Measurements from ENCODE around the gene MMS22L.

DNA sequence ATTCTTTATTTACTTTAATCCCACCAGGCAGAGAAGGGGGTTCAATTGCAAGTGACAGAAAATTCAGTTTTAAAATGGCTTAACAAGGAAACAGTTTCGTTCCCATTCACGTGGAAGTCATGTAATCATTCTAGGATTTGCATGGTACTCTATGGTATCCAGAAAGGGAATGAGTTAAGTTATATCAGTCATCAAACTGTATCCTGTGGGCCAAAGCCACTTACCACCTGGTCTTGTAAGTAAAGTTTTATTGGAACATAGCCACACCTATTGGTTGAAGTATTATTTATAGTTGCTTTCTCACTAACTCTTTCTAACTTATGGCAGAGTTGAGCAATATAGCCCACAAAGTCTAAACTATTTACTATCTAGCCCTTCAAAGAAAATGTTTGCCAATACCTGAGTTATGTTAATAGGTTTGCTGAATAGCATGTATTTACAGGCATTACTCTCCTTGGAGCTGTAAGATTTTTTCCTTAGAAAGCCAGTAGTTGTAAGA is 10.2 kb upstream of the MMS22L start:
- TF ChIP-seq, protein P1, sequence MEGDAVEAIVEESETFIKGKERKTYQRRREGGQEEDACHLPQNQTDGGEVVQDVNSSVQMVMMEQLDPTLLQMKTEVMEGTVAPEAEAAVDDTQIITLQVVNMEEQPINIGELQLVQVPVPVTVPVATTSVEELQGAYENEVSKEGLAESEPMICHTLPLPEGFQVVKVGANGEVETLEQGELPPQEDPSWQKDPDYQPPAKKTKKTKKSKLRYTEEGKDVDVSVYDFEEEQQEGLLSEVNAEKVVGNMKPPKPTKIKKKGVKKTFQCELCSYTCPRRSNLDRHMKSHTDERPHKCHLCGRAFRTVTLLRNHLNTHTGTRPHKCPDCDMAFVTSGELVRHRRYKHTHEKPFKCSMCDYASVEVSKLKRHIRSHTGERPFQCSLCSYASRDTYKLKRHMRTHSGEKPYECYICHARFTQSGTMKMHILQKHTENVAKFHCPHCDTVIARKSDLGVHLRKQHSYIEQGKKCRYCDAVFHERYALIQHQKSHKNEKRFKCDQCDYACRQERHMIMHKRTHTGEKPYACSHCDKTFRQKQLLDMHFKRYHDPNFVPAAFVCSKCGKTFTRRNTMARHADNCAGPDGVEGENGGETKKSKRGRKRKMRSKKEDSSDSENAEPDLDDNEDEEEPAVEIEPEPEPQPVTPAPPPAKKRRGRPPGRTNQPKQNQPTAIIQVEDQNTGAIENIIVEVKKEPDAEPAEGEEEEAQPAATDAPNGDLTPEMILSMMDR (optimal IDR thresholded peaks at IDR 0.05 in 1 of 3, IDR thresholded peaks at IDR 0.05 in 1 of 3, conservative IDR thresholded peaks at IDR 0.05 in 1 of 3; ENCODE audit: extremely low read depth in 1 of 3, insufficient read depth in 2 of 3, low read length in 3 of 3) = no peak
- no peak for TF ChIP-seq EZH2 (IDR thresholded peaks at IDR 0.05; ENCODE audit: low read length)
